Measurements from ENCODE around the gene TAAR8. TPM values are rescaled to one million over a fixed set of nuclear protein-coding genes. Genes with fewer than 3 reads are reported as not detected.
A peak's percentile ranks its signal among the peaks of the same experiment; 100 is the strongest.

The TAAR8 gene
- polyA plus RNA-seq, 1 of the 3 experiments (the other 2 are of a cell fraction) = not detected

DNA sequence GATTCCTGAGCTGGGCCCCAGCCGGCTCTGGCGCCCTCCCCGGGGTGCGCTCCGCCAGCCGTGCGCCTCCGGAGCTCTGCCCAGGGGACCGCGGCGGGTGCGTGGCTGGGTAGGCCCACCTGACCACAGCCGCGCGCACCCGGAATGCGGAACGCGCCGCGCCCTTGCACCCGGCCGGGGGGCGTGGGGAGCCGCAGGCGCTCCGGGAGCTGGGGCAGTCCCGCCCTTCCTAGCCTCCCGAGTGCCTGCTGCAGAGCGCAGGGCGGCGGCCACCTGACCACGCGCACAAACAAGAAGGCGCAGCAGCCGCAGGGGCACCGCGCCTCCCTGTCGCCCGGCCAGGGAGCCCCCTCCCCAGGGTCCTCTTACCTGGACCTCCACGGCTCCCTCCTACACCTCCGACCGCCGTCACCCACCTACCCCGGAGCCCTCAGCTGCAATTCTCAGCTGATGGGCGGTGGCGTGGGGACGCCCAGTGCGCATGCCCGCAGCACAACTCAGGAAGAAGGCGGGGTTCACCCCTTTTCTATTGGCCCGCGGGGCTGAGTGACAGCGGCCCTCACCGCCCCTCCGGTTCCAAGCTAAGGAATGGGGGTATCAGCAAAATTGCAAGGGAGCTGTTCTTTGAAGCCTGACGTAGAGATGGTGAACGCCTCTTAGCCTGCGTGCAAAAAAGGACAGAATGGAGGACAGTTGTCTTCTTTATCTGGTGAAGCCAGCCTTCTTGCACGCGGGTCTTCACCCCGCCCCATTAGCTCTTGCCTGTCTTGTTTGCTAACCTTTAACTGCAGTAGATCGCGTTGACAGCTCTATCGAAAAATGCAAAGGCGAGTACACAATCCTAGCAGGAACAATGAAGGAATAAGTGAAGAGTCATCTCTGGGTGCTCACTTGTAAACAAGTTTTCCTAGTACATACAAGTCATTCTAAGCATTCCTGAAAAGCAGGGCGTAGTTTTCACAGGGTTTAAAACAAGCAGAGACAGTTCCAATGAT lies 39.5 kb upstream of the TAAR8 start, which contains the start of gene STX7:
Gene STX7 (minus strand): TSS at position 479 of the 995 bp plus-strand sequence. CDS start 9,586 bp downstream, outside the sequence.
- Histone ChIP-seq H3K9me2 (no peaks in the 10 kb centered on the region), H3K9ac (peak within 1 kb of the TSS; percentile 59; the same call in 1 of the 2 replicates), H3K27me3 (ENCODE audit: insufficient read depth) (peaks cover 28% of the 10 kb centered on the region; the same call in 1 of the 2 replicates), H4K20me1 (ENCODE audit: insufficient read depth) (peaks cover 4% of the 10 kb centered on the region; the same call in 1 of the 2 replicates), H3K27ac (ENCODE audit: low read depth in 2 of 2, low read length in 1 of 2) (peak within 1 kb of the TSS; percentile 19 to 22; a peak in 2 of 4 replicates), H3K4me2 (peak within 1 kb of the TSS; percentile 83), H3K4me1 (ENCODE audit: control insufficient read depth in 1 of 2, insufficient read depth in 2 of 2, low read depth in 1 of 2, low read length in 1 of 2) (peaks cover 4 to 8% of the 10 kb centered on the region in 2 experiments; a peak in 3 of 4 replicates), H3K36me3 (replicated peaks in 1 of 2; ENCODE audit: control insufficient read depth in 1 of 2, insufficient read depth in 2 of 2, low read length in 1 of 2) (no peaks in the 10 kb centered on the region), H3K4me3 (ENCODE audit: low read depth in 2 of 2, low read length in 1 of 2) (peak within 1 kb of the TSS; percentile 72 to 76), H2AFZ (ENCODE audit: low read depth) (peak within 1 kb of the TSS; percentile 87), H3K79me2 (ENCODE audit: insufficient read depth) (peaks cover 35% of the 10 kb centered on the region), H3F3A (replicated peaks; ENCODE audit: insufficient read depth) (peaks cover 3% of the 10 kb centered on the region), H3K9me3 (no peaks in the 10 kb centered on the region)
- CTCF ChIA-PET = interaction anchor here (0.6 to 1.6 kb wide), 6 partner anchors 16 to 310 kb away, joined by 3 to 11 read pairs (median 4); no protein-coding TSS in a partner anchor
- WGBS (ENCODE audit: low lambda C conversion rate) = under 1% methylated on average over 19 of the region's 67 CpGs
- peak; percentile 93 for DNase-seq
- POLR2A ChIA-PET = interaction anchor here (0.6 to 1.5 kb wide), 3 partner anchors 18 to 301 kb away, joined by 3 to 6 read pairs (median 3); partner anchors contain the start of gene RPS12
- peak; percentile 79 for TF ChIP-seq POLR2AphosphoS5 (IDR thresholded peaks at IDR 0.05; ENCODE audit: low read depth, low read length)
- no peak for TF ChIP-seq GATA2 (CRISPR knock-in tag; IDR thresholded peaks at IDR 0.05)
- peak; percentile 80 for TF ChIP-seq NRF1 (IDR thresholded peaks at IDR 0.05; ENCODE audit: low read depth, low read length)
- TF ChIP-seq, protein P1, sequence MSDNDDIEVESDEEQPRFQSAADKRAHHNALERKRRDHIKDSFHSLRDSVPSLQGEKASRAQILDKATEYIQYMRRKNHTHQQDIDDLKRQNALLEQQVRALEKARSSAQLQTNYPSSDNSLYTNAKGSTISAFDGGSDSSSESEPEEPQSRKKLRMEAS (IDR thresholded peaks at IDR 0.05; ENCODE audit: low read depth) = peak; percentile 37
- peak; percentile 12 for TF ChIP-seq CHD2 (IDR thresholded peaks at IDR 0.05; ENCODE audit: low read length, partially characterized antibody)
- TF ChIP-seq GABPA (IDR thresholded peaks at IDR 0.05; ENCODE audit: low read depth) = peak; percentile 21; the same call in 1 of the 2 replicates
- no peak for TF ChIP-seq FOXM1 (IDR thresholded peaks at IDR 0.05; ENCODE audit: low read depth)
- TF ChIP-seq, protein P2, sequence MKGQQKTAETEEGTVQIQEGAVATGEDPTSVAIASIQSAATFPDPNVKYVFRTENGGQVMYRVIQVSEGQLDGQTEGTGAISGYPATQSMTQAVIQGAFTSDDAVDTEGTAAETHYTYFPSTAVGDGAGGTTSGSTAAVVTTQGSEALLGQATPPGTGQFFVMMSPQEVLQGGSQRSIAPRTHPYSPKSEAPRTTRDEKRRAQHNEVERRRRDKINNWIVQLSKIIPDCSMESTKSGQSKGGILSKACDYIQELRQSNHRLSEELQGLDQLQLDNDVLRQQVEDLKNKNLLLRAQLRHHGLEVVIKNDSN (IDR thresholded peaks at IDR 0.05; ENCODE audit: borderline replicate concordance, low read depth) = peak; percentile 55; the same call in 1 of the 2 replicates
- TF ChIP-seq, protein P3, sequence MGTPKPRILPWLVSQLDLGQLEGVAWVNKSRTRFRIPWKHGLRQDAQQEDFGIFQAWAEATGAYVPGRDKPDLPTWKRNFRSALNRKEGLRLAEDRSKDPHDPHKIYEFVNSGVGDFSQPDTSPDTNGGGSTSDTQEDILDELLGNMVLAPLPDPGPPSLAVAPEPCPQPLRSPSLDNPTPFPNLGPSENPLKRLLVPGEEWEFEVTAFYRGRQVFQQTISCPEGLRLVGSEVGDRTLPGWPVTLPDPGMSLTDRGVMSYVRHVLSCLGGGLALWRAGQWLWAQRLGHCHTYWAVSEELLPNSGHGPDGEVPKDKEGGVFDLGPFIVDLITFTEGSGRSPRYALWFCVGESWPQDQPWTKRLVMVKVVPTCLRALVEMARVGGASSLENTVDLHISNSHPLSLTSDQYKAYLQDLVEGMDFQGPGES (IDR thresholded peaks at IDR 0.05; ENCODE audit: low read depth, low read length) = no peak
- TF ChIP-seq TCF12 (IDR thresholded peaks at IDR 0.05) = no peak
- TF ChIP-seq SMC3 (IDR thresholded peaks at IDR 0.05; ENCODE audit: low read depth, low read length) = no peak
- TF ChIP-seq EZH2phosphoT487 (IDR thresholded peaks at IDR 0.05; ENCODE audit: borderline replicate concordance, low read depth) = no peak
- TF ChIP-seq ELF1 (IDR thresholded peaks at IDR 0.05) = peak; percentile 55
- TF ChIP-seq FOXJ3 (CRISPR knock-in tag; IDR thresholded peaks at IDR 0.05) = no peak
- TF ChIP-seq, protein P4, sequence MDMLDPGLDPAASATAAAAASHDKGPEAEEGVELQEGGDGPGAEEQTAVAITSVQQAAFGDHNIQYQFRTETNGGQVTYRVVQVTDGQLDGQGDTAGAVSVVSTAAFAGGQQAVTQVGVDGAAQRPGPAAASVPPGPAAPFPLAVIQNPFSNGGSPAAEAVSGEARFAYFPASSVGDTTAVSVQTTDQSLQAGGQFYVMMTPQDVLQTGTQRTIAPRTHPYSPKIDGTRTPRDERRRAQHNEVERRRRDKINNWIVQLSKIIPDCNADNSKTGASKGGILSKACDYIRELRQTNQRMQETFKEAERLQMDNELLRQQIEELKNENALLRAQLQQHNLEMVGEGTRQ (IDR thresholded peaks at IDR 0.05; ENCODE audit: borderline replicate concordance, low read depth, low read length) = 0 out of 2 replicates have a peak, but pooled peaks have one; percentile 9
- no peak; the same call in 1 of the 2 replicates for TF ChIP-seq MXI1 (IDR thresholded peaks at IDR 0.05; ENCODE audit: low read depth, low read length)
- TF ChIP-seq SIN3A (IDR thresholded peaks at IDR 0.05; ENCODE audit: borderline replicate concordance, low read depth, low read length) = peak; percentile 46; the same call in 1 of the 2 replicates
- TF ChIP-seq, protein P5, sequence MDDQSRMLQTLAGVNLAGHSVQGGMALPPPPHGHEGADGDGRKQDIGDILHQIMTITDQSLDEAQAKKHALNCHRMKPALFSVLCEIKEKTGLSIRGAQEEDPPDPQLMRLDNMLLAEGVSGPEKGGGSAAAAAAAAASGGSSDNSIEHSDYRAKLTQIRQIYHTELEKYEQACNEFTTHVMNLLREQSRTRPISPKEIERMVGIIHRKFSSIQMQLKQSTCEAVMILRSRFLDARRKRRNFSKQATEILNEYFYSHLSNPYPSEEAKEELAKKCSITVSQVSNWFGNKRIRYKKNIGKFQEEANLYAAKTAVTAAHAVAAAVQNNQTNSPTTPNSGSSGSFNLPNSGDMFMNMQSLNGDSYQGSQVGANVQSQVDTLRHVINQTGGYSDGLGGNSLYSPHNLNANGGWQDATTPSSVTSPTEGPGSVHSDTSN (IDR thresholded peaks at IDR 0.05) = peak; percentile 99
- no peak for TF ChIP-seq RAD21 (IDR thresholded peaks at IDR 0.05; ENCODE audit: low read length)

All from SK-N-SH (cell line).